HL-60 (cell line): ENCODE results near the gene FLNC.

ENCODE experiments used
- DNase-seq, 2 experiments: peaks; one replicate each; pipeline ENCODE4 v3.0.0-alpha.2; 2010 to 2020; ENCODE audit warnings: low read depth in 1 of 2, low spot score in 1 of 2
- H3K27ac ChIP-seq: fragments of 250-450 bp; sonication (Bioruptor Pico); replicated peaks from 2 replicates; pipeline ENCODE4 v1.5.1; 2020; ENCODE audit warnings: mild to moderate bottlenecking, moderate library complexity
- H3K27me3 ChIP-seq: fragments of 250-450 bp; sonication (Bioruptor Pico); 2 replicates; pipeline ENCODE4 v1.5.1; 2021; ENCODE audit warnings: mild to moderate bottlenecking, moderate library complexity; ENCODE audit not compliant: insufficient read depth, poor library complexity, severe bottlenecking
- H3K4me3 ChIP-seq: replicated peaks from 2 replicates; pipeline ENCODE4 v1.5.1; 2011; ENCODE audit warnings: mild to moderate bottlenecking, control low read depth, low read length; ENCODE audit not compliant: insufficient read depth
- GABPA ChIP-seq: IDR thresholded peaks from 2 replicates; pipeline ENCODE4 v1.6.1; 2012; ENCODE audit warnings: low read depth
- POLR2AphosphoS5 ChIP-seq: IDR thresholded peaks from 2 replicates; pipeline ENCODE4 v1.6.1; 2012; ENCODE audit warnings: low read depth
- SPI1 ChIP-seq: IDR thresholded peaks from 2 replicates; pipeline ENCODE4 v1.6.1; 2012; ENCODE audit warnings: low read depth, mild to moderate bottlenecking, borderline replicate concordance
- TF ChIP-seq, protein P1 (sequence below): IDR thresholded peaks from 2 replicates; pipeline ENCODE4 v1.6.1; 2012; ENCODE audit warnings: low read depth; ENCODE audit not compliant: insufficient replicate concordance
- TF ChIP-seq, protein P2 (sequence below): IDR thresholded peaks from one replicate; pipeline ENCODE4 v1.5.1; 2011; ENCODE audit warnings: low read length, control low read depth, inconsistent platforms; ENCODE audit not compliant: insufficient read depth

The FLNC gene

DNA sequence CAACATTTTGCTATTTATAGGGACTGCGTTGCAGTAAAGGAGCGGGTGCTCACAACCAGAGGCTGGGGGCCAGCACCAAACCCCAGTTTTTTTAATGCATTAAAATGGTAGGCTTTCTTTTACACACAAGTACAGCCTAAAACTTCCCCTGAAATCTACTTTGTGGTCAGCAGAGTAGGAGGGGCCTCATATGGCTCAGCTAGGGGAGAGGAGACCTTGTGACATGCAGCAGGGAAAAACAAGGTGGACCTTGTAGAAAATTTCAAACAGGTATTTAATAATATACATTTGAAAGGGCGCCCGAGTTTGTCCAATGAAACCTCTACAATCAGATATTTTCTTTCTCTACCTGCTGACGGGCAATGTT lies 37.0 kb upstream of the FLNC start:
- TF ChIP-seq, protein P1, sequence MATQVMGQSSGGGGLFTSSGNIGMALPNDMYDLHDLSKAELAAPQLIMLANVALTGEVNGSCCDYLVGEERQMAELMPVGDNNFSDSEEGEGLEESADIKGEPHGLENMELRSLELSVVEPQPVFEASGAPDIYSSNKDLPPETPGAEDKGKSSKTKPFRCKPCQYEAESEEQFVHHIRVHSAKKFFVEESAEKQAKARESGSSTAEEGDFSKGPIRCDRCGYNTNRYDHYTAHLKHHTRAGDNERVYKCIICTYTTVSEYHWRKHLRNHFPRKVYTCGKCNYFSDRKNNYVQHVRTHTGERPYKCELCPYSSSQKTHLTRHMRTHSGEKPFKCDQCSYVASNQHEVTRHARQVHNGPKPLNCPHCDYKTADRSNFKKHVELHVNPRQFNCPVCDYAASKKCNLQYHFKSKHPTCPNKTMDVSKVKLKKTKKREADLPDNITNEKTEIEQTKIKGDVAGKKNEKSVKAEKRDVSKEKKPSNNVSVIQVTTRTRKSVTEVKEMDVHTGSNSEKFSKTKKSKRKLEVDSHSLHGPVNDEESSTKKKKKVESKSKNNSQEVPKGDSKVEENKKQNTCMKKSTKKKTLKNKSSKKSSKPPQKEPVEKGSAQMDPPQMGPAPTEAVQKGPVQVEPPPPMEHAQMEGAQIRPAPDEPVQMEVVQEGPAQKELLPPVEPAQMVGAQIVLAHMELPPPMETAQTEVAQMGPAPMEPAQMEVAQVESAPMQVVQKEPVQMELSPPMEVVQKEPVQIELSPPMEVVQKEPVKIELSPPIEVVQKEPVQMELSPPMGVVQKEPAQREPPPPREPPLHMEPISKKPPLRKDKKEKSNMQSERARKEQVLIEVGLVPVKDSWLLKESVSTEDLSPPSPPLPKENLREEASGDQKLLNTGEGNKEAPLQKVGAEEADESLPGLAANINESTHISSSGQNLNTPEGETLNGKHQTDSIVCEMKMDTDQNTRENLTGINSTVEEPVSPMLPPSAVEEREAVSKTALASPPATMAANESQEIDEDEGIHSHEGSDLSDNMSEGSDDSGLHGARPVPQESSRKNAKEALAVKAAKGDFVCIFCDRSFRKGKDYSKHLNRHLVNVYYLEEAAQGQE = no peak
- TF ChIP-seq, protein P2, sequence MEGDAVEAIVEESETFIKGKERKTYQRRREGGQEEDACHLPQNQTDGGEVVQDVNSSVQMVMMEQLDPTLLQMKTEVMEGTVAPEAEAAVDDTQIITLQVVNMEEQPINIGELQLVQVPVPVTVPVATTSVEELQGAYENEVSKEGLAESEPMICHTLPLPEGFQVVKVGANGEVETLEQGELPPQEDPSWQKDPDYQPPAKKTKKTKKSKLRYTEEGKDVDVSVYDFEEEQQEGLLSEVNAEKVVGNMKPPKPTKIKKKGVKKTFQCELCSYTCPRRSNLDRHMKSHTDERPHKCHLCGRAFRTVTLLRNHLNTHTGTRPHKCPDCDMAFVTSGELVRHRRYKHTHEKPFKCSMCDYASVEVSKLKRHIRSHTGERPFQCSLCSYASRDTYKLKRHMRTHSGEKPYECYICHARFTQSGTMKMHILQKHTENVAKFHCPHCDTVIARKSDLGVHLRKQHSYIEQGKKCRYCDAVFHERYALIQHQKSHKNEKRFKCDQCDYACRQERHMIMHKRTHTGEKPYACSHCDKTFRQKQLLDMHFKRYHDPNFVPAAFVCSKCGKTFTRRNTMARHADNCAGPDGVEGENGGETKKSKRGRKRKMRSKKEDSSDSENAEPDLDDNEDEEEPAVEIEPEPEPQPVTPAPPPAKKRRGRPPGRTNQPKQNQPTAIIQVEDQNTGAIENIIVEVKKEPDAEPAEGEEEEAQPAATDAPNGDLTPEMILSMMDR = no peak
- TF ChIP-seq SPI1 (no peak), POLR2AphosphoS5 (no peak), GABPA (no peak)
- H3K4me3 ChIP-seq = no peak overlapping the region
- DNase-seq = no peak
- peaks cover 16% of the 10 kb centered on the region for H3K27me3 ChIP-seq
- H3K27ac ChIP-seq = no peak overlapping the region

DNA sequence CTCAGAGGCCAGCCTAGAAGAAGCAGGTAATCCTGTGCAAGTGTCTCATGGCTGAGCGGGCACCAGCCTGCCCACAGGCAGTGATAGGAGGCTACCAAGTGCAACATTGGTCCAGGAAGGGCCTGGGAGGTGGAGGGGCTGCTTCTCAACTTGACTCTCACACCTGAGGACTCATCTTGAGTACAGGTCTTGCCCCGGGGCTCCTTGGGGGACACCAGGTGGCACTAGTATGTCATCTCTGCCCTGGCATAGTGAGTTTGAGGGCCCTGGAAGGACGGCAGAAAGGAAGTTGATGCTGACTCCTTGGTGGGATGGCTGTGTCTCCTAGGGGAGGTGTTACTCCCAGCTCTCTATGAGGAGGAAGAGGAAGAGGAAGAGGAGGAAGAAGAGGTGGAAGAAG lies 36.2 kb upstream of the FLNC start:
- peak in 1 of 2 experiments; percentile 42 for DNase-seq
- TF ChIP-seq SPI1 (no peak), POLR2AphosphoS5 (no peak), GABPA (no peak)
- TF ChIP-seq, protein P1 = no peak
- TF ChIP-seq, protein P2 = no peak
- H3K27me3 ChIP-seq = peaks cover 16% of the 10 kb centered on the region
- H3K4me3 ChIP-seq = no peak overlapping the region
- H3K27ac ChIP-seq = no peak overlapping the region

DNA sequence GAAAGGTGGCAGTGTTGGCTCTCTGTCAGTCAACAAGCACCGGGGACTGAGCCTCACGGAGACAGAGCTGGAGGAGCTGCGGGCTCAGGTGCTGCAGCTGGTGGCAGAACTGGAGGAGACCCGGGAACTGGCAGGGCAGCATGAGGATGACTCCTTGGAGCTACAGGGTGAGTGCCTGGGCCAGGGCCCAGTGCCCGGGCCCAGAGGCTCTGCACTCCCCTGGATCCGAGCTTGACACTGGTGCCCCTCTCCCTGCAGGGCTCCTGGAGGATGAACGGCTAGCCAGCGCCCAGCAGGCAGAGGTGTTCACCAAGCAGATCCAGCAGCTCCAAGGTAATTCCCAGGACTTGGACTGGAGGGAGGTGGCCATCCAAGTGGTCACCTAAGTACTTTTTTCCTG lies 35.8 kb upstream of the FLNC start:
- no peak for TF ChIP-seq POLR2AphosphoS5
- TF ChIP-seq, protein P1 = no peak
- no peak for TF ChIP-seq GABPA
- no peak for TF ChIP-seq SPI1
- TF ChIP-seq, protein P2 = no peak
- no peak overlapping the region for H3K4me3 ChIP-seq
- peaks cover 14% of the 10 kb centered on the region for H3K27me3 ChIP-seq
- no peak for DNase-seq
- no peak overlapping the region for H3K27ac ChIP-seq
